Upper lobe of right lung (tissue), 1 donor: ENCODE data around the gene MAX. TPM values are rescaled to one million over a fixed set of nuclear protein-coding genes. Genes with fewer than 3 reads are reported as not detected.
A peak's percentile ranks its signal among the peaks of the same experiment; 100 is the strongest.

Source experiments
- ATAC-seq: fragments of 200-7000 bp; cut with Tn5 transposase; one replicate; pipeline ENCODE4 v1.9.1; 2020; ENCODE audit warnings: mild to moderate bottlenecking, moderate library complexity
- DNase-seq: peaks from one replicate; pipeline ENCODE4 v3.0.0-alpha.2; 2020
- H3K27ac ChIP-seq: fragments of 200-600 bp; one replicate; pipeline ENCODE4 v1.8.0; 2022
- H3K27me3 ChIP-seq: fragments of 200-600 bp; one replicate; pipeline ENCODE4 v1.8.0; 2022; ENCODE audit warnings: mild to moderate bottlenecking
- H3K36me3 ChIP-seq: fragments of 200-600 bp; one replicate; pipeline ENCODE4 v1.8.0; 2022
- H3K4me1 ChIP-seq: fragments of 200-600 bp; one replicate; pipeline ENCODE4 v1.8.0; 2022
- H3K4me3 ChIP-seq: fragments of 200-600 bp; one replicate; pipeline ENCODE4 v1.8.0; 2022; ENCODE audit warnings: mild to moderate bottlenecking
- H3K9me3 ChIP-seq: fragments of 200-600 bp; one replicate; pipeline ENCODE4 v1.8.0; 2022
- CTCF ChIP-seq: fragments of 200-600 bp; IDR thresholded peaks from one replicate; pipeline ENCODE4 v1.8.0; 2022; ENCODE audit warnings: antibody characterized with exemption
- intact Hi-C: fragments of 100-400 bp; cut with DNase I; formaldehyde crosslinking; loops from one replicate; pipeline ENCODE4 v1.11.0; 2022
- total RNA-seq: library from RNA; stranded (reverse); fragmentation: NEBNext Ultra II Directional; extraction: Animal tissue kit (Norgen Biotek cat#: 25700); gene quantifications from one replicate; pipeline ENCODE4 v1.2.1, GENCODE V29; 2021
- donor health status: DM: no; HTN: yes; CAD: no; lungs with severe emphysema.

Gene MAX
- total RNA-seq, 1 donor from 2014 or later, result 102 TPM

- no peaks in the 10 kb centered on the region for H3K27me3 ChIP-seq
- ATAC-seq (no peak), DNase-seq (no peak)
- H3K4me3 ChIP-seq, result peak overlapping the region; percentile 69
- H3K36me3 ChIP-seq, result no peaks in the 10 kb centered on the region
- H3K4me1 ChIP-seq, result peaks cover 33% of the 10 kb centered on the region
- intact Hi-C loops, result no loop called here
- peak overlapping the region; percentile 66 for H3K27ac ChIP-seq
- peak; percentile 11 for TF ChIP-seq CTCF
- no peaks in the 10 kb centered on the region for H3K9me3 ChIP-seq
Observed at GRCh38 chr14:65103150-65103760, 938 bp upstream of the MAX start.

GRCh38 chr14:65101631-65102440 is 481 bp downstream of the MAX start:
- peak overlapping the region; percentile 88 for H3K4me3 ChIP-seq
- H3K27me3 ChIP-seq, result no peaks in the 10 kb centered on the region
- H3K27ac ChIP-seq, result peak overlapping the region; percentile 95
- no peak for TF ChIP-seq CTCF
- H3K36me3 ChIP-seq, result no peaks in the 10 kb centered on the region
- intact Hi-C loops, result no loop called here
- no peaks in the 10 kb centered on the region for H3K9me3 ChIP-seq
- DNase-seq (peak; percentile 70), ATAC-seq (peak; percentile 1)
- peaks cover 46% of the 10 kb centered on the region for H3K4me1 ChIP-seq

GRCh38 chr14:65100922-65101541 is 1.3 kb downstream of the MAX start:
- Histone ChIP-seq H3K27ac (peak overlapping the region; percentile 95), H3K27me3 (no peaks in the 10 kb centered on the region), H3K9me3 (no peaks in the 10 kb centered on the region), H3K4me1 (peaks cover 54% of the 10 kb centered on the region), H3K4me3 (peak overlapping the region; percentile 88), H3K36me3 (no peaks in the 10 kb centered on the region)
- TF ChIP-seq CTCF, result no peak
- intact Hi-C loops, result no loop called here
- ATAC-seq (no peak), DNase-seq (no peak)

GRCh38 chr14:65098586-65098985 is 3.7 kb downstream of the MAX start:
- no peaks in the 10 kb centered on the region for H3K27me3 ChIP-seq
- H3K9me3 ChIP-seq, result no peaks in the 10 kb centered on the region
- DNase-seq (no peak), ATAC-seq (no peak)
- H3K4me3 ChIP-seq, result peak overlapping the region; percentile 19
- TF ChIP-seq CTCF, result no peak
- peaks cover 17% of the 10 kb centered on the region for H3K36me3 ChIP-seq
- intact Hi-C loops, result no loop called here
- peaks cover 64% of the 10 kb centered on the region for H3K4me1 ChIP-seq
- peak overlapping the region; percentile 63 for H3K27ac ChIP-seq

- Histone ChIP-seq H3K4me1 (peaks cover 59% of the 10 kb centered on the region), H3K4me3 (no peak overlapping the region), H3K36me3 (peaks cover 37% of the 10 kb centered on the region), H3K27ac (no peak overlapping the region), H3K9me3 (no peaks in the 10 kb centered on the region), H3K27me3 (no peaks in the 10 kb centered on the region)
- DNase-seq (no peak), ATAC-seq (no peak)
- no peak for TF ChIP-seq CTCF
- intact Hi-C loops, result no loop called here
Observed at GRCh38 chr14:65096323-65097089, 5.8 kb downstream of the MAX start.
